HG03432 (cell line): ENCODE measurements around the gene SNED1.

Experiments
- ATAC-seq: cut with Tn5 transposase; IDR thresholded peaks from one replicate; pipeline ENCODE4 v1.9.1; 2021; ENCODE audit warnings: mild to moderate bottlenecking, moderate library complexity; ENCODE audit not compliant: unreplicated experiment

Gene SNED1

DNA sequence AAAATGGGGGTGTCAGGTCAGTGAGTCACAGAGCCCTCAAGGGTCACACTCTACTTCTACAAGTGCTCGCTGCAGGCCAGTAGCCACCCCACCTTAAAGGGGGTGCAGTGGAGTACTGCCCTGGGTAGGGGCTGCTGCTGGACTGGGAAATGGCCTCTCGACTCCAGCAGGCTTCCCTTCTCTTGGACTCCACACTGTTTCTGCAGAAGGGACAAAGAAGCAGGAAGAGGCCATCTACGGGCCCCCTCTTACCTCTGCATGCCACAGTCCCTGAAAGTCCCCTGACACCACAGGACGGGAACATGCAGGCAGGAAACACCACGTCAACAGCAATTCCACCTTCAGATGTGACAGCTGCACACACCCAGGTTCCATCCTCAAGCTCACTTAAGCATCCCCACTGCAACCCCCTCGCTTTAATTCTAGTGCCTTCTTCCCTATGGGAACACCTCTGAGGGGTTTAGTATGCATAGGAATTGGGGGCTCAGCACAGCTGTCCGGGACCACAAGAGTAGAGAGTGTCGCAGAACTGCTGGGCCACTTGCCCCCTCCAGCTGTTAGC, 22.3 kb downstream of the SNED1 start:
- no peak for ATAC-seq

DNA sequence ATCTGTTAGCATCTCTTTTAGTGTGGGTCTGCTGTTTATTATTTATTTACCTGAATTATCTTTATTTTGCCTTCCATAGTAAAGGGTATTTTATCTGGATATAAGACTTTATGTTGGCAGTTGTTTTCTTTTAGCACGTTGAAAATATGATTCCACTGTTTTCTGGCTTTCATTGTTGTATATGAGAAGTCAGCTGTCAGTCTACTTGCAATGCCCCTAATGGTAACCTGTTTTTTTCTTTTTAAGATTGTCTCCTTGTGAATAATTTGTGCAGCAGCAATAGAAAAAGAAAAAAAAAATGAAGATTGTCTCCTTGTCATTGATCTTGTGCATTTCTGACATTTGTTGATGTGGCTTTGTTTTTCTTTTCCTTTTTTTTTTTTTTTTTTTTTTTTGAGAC, 27.2 kb downstream of the SNED1 start:
- no peak for ATAC-seq

DNA sequence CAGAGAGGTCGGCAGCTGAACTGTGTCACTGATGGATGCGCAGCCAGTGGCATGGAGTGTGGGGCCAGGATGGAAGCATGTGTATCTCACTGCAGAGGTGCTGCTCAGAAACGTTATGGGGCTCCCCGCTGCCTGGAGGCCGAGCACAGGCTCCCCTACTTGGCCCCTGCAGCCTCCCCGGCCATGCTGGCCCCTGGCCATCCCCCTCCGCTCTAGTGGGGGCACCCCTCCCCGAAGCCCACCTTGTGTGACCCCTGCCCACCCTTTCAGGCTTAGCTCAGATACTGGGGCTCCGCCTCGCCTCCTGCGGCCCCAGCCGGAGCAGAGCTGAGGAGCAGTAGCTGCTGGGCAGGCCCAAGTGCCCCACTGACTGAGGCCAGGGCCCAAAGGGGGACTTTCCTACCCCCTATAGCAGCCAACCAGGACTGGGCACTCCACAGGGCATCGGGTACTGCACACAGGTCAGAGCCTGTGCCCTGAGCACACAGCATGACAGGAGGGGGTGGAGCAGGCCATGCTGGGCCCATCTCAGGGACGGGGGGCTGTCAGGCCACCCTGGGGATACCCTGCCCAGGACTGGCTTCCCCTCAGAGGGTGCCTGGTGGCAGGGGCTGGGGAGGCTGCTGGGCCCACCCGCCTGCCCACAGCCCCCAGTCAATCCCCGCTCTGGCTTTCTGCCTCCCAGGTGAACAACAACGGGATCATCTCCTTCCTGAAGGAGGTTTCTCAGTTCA, 31.3 kb downstream of the SNED1 start:
- no peak for ATAC-seq

DNA sequence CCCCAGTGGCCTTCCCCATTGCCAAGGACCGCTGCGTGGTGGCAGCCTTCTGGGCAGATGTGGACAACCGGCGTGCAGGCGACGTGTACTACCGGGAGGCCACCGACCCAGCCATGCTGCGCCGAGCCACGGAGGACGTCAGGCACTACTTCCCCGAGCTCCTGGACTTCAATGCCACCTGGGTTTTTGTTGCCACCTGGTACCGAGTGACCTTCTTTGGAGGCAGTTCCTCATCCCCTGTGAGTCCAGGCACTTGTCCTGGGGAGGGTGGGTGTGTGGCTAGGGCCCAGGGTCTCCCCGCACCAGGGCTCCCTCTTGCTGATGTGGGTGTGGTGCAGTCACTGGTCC, 31.9 kb downstream of the SNED1 start:
- ATAC-seq: no peak

DNA sequence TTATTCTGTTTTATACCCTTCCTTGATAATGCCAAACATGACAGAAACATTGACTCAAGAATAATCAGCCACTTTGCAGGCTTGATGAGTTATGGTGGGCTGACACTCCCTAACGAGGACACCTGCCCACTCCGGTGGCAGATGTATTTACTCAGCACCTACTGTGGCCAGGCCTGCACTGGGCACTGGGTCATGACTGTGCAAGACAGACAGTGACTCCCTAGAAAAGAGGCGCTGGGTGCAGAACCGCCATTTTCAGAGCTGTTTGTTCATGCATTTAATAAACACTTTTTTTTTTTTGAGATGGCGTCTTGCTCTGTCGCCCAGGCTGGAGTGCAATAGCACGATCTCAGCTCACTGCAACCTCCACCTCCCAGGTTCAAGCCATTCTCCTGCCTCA, 32.5 kb downstream of the SNED1 start:
- no peak for ATAC-seq

- no peak for ATAC-seq
Observed at GRCh38 chr2:241031436-241032165, 33.2 kb downstream of the SNED1 start.

- no peak for ATAC-seq
Observed at GRCh38 chr2:241033336-241033987, 35.0 kb downstream of the SNED1 start.

DNA sequence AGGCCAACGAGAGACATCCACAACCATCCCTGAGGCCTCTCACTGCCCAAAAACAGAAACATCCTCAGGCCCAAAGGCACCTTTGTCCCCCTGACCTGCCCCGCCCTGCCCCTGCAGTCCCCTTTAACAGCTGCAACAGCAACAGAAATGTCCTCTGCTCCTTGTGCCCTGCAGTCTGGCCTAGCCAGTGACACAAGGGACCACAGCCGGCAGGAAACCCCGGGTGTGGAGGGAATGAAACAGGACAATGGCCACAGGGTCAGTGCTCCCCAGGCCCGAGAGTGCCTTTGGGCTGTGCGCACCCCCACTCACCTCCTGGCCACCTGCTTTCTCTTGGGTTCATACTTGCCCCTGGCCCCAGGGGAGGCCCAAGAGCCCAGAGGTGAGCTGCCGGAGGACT, 35.6 kb downstream of the SNED1 start:
- no peak for ATAC-seq

- ATAC-seq: no peak
Observed at GRCh38 chr2:241034490-241035141, 36.2 kb downstream of the SNED1 start.

DNA sequence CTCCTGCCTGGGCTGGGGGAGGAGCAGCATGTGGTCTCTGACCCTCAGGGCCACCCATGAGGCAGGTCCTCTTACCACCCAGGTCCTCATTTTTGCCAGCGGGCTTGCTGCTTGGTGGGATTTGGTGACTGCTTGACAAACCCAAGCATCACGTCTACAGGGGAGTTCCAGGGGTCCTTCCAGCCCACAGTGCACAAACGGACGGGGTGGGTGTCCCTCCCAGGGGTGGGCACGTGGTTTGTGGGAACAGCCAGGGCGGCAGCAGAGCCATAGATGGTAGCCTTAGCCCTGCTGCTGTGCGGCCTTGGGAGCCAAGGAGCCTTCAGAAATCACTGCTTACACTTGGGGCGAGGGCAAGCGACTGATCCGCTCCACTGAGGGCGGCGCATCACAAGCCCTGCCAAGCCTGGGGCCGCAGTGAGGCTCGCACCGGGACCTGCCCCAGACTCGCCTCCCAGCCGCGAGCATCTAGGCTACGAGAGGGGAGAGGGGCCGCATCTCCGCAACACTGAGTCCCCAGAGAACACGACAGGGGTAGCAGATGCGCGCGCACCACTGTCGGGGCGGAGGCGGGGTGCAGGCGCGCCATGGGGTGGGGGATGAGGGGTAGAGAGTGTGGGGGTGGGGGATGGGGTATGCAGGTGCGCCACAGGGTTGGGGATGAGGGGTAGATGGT, 36.9 kb downstream of the SNED1 start:
- no peak for ATAC-seq

- ATAC-seq: peak; percentile 9
Observed at GRCh38 chr2:241035818-241036396, 37.5 kb downstream of the SNED1 start.

GRCh38 chr2:241036397-241036963, 38.1 kb downstream of the SNED1 start:
- ATAC-seq: peak; percentile 81

GRCh38 chr2:241036964-241037421, 38.6 kb downstream of the SNED1 start:
- peak; percentile 2 for ATAC-seq

GRCh38 chr2:241037498-241037897, 39.1 kb downstream of the SNED1 start:
- ATAC-seq: no peak

DNA sequence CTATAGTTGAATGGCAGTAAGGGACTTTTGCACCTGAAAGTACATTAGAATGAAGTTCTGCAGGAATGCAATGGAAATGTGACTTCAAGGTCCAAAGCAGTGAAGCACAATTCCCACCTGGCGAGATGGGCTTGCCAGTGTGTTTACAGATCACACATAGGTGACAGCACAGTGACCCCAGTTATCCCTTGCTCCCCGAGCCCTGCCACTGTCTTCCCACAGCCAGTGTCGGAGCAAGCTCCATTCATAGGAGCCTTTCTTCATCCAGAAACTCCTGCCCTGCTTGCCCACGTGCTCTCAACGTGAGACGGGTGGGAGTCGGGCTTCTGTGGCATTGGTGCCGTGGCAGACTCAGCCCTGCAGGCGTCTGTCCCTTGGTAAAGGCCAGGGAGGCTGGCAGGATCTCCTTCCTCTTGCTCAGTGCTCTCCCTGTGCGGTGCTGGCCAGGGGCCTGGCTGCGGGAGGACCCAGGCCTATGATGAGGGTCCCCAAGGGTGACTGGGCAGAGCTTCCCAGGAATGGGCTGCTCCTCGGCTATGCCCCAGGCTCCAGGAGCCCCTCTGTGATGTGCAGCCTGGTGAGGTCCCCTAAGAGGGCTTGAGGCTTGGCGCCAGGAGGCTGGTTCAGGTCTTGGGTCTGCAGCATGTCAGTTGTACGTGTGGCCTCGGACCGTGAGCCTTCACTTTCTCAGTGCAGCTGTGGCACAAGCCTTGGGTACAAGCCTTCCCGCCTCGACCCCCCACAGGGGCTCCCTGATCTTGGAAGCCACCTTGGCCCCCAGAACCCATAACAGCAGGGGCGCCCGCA, 40.2 kb downstream of the SNED1 start:
- ATAC-seq: no peak

DNA sequence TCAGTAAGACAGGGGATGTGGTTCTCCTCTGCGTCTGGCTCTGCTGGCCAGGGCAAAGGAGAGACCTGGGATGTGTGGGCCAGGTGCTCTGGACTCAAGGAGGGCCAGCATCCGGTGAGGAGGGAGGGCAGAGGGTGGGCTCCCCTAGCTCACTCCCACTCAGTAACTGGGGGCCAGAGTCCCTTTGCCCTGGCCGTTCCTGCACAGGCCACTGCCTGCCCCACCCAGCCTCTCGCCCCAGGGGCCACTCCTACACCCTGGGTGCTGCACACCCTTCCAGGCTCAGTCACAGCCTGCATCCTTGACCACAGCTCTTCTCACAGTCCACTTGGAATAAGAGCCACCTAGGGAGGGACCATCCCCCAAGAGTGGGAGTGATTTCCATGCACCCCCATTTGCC, 41.0 kb downstream of the SNED1 start:
- no peak for ATAC-seq

DNA sequence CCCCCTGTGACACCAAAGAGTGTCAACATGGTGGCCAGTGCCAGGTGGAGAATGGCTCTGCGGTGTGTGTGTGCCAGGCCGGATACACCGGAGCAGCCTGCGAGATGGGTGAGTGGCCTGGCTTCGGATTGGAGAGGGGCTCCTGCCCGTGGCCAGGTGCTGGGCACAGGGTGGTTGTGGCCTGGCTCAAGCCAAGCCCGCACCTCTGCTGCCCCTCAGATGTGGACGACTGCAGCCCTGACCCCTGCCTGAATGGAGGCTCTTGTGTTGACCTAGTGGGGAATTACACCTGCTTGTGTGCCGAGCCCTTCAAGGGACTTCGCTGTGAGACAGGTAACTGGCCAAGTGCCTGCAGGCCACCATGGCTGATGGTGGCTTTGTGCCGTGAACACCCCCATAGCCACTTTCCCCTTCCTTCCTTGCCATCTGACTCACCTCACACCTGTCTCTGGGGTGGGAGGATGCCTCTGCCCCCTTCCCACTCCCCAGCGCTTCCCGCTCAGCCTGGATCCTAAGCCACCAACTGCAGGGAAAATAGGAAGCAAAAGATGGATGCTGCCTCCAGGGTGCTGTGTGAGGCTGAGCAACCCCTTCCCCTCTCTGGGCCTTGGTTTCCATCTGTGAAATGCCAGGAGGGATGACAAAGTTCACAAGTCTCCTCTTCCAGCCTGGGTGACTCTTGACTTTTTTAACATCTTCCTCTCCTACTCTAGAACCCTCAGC, 41.8 kb downstream of the SNED1 start:
- no peak for ATAC-seq

DNA sequence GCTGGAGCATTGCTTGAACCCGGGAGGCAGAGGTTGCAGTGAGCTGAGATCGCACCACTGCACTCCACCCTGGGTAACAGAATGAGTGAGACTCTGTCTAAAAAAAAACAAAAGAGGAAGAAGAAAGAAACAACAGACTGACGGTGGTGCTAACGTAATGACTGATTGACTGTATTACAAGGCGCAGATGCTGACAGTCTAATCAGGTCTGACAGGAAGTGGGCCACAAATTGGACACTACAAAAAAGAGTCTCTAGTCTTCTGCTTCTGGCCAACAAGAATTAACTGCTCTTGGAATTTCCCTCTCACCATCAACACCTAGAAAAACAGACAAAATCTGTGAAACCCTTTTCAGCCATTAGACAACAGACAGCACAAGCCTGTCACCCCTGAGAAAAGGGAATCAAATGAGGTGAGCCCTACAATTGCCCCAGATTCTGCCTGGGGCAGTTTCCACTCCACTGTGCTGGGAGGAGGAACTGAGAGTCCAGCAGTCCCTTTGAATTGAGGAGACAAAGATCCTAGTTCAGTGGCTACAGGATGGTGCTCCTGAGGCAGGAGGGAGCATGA, 43.3 kb downstream of the SNED1 start:
- peak; percentile 72 for ATAC-seq
